Cerebellar nuclear complex (tissue), 1 donor: Measurements from ENCODE around the gene MRPL24.

ENCODE experiments used
- DNase-seq, 2 experiments: peaks; one replicate each; lab custom pipeline; 2025; lab: John Stamatoyannopoulos, UW

Gene MRPL24

DNA sequence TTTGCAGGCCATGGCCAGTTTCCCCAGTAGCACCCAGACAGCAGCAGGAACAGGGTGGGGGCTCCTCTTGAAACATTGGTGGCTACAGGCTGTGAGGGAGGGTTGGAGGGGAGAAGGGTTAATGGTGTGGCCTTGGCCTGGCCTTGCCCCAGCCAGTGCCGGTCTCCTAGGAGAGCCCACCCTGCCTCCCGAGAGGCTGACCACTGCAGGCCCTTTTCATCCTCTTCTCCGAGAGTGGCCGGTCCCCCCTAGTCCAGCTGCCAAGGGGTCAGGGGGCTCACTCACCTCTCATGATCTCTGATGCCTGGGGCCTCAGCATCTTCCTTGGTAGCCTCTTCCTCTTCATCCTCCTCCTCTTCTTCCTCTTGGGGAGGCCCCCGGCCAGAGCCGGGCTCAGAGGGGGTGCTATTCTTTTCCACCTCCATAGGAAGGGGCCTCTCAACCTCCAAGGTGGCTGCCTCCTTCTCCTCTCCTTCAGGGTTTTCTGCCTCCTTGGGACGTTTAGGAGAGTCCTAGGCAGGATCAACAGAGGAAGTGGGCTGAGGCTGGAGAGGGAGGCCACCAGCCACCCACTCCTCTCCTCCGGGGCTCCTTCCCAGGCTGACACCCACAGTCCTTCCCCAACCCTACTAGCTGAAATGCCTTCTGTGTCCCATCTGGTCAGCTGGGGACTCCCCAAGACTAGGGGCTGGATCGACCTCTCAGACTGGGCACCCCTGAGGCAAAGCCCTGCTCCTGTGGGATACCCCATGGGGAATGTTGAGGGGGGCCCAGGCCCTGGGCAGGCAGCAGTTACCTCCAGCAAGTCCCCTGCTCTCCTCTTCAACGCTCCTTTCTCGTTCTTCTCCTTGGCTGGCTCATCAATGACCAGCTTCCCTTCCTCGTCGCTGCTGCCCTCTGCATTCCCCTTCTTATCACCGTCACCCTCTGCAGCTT is 2.7 kb upstream of the MRPL24 start:
- DNase-seq = no peak

DNA sequence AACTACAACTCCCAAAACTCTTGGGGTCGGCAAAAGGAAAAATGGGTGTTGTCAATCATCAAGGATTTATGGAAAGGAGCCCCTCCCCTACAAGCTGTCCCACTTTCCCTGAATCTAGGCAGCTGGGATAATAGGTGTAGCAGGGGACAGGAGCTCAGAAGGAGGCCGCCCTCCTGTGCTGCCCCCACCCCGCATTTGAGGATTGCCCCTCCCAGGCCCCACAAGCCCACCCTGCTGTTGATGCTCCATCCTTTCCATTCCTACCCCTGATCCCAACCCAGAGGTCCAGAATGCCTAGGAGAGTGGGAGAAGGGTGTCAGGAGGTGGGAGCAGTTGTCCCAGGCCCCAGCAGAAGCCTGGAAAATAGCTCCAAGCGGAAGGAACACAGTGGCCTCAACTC is 1.9 kb upstream of the MRPL24 start:
- DNase-seq = no peak

DNA sequence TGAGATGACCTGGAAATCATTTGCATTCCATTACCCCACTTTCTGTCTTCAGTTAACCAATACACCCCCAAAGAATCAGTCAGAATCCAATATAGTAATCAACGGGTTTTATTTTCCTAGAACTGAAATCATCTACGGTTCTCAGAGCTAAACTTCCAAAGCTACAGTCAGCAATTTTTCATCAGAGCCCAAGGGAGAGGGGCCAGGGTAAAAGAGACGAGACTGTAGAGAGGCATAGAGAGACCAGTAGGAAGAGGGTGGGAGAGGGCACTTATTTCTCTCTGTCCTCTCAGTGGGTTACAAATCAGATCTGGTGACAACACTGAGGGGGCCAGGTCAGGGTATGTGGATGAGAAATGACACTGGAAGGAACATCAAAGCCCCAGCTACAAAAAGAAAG is 1.1 kb upstream of the MRPL24 start:
- no peak for DNase-seq

DNA sequence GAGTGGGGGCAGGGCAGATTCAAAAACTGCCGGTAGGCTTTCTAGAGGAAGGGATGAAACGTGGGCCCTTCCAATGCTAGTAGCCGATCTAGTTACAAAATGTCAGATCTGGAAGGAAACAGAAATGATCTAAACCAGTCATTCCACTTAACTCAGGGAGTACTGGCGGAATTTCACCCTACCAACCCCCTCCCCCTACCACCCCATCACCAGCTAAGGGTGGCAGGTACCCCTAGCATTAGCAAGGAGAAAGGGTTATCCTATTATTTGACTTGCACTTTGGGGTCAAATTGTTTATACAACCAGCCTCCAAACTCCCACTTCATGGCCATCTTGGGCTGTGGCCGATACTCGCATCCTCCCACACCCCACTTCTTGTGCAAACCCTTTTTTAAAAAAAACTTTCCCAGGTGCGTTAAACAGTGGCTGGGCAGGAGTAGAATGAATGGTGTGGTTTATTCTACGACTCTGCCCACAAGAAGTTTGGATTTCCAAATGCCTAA is 644 bp upstream of the MRPL24 start:
- DNase-seq = no peak

DNA sequence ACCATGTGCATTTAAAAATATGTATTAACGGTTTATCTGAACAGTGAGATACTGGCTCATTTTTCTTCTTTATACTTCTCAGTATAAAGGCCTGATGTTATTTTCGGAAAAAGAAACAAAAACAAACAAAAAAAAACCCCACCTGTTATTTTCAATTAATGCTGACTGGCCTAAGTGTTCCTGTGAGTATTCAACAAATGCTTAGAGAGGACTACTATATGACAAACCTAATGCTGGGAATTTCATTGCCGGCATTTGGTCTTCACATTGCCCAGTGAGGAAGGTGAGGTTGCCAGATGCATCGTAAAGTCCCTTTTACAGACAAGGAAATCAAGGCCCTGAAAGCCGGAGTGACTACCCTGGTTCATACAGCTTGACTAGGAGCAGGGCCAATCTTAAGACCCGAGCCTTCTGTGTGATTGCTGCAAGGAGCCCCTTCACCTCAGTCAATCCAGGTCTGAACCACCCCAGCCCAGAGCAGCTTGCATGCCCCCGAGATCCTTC is 599 bp downstream of the MRPL24 start:
- DNase-seq = no peak

DNA sequence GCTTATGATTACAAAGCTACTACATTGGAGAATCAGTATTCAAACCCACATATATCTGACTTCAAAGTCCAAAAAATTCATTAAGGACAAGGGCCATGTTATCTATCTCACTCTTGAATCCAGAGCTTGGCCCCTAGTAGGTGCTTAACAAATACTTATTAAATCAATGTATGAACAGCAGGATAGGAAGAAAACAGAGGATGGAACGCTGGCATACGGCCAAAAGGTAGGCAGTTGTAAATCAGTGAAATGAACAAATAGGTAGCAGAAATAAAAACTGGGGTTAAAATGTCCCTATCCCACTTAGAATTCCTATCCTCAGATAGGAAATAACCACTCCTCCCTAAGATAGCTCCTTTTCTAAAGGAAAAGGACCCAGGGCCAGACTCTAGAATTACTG is 2.0 kb downstream of the MRPL24 start:
- DNase-seq = no peak

DNA sequence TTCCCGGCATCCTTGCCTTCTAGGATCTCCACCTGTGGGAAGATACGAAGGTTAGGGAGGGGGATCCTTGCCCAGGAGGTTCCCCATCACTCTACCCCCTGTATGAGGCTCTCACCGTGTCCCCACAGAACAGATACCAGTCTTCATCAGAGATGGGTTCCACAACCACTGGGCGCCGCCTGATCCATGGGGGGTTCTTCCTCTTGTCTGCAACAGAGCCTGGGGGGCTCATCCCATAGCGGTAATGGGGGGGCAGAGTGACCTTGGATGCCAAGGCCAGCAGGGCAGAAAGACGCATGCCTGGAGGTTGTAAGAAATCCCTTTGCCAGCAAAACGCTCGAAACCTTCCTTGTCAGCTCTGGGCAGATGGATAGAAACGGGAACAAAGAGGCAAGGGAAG is 2.5 kb downstream of the MRPL24 start:
- no peak for DNase-seq

DNA sequence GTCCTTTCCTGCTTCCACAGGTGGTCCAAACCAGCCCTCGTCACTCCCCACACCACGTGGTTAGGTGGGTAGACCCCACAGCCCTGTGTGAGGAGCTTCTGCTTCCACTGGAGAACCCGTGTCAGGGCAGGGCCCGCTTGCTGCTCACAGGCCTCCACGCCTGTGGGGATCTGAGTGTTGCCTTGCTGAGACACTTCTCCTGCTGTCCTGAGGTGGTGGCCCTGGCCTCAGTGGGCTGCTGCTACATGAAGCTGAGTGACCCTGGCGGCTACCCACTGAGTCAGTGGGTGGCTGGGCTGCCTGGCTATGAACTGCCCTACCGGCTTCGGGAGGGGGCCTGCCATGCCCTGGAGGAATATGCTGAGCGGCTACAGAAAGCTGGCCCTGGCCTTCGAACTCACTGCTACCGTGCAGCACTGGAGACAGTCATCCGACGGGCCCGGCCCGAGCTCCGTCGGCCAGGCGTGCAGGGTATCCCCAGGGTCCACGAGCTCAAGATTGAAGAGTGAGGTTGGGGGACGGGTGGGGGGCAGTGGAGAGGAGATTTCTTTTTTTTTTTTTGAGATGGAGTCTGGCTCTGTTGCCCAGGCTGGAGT is 6.8 kb downstream of the MRPL24 start:
- no peak for DNase-seq

DNA sequence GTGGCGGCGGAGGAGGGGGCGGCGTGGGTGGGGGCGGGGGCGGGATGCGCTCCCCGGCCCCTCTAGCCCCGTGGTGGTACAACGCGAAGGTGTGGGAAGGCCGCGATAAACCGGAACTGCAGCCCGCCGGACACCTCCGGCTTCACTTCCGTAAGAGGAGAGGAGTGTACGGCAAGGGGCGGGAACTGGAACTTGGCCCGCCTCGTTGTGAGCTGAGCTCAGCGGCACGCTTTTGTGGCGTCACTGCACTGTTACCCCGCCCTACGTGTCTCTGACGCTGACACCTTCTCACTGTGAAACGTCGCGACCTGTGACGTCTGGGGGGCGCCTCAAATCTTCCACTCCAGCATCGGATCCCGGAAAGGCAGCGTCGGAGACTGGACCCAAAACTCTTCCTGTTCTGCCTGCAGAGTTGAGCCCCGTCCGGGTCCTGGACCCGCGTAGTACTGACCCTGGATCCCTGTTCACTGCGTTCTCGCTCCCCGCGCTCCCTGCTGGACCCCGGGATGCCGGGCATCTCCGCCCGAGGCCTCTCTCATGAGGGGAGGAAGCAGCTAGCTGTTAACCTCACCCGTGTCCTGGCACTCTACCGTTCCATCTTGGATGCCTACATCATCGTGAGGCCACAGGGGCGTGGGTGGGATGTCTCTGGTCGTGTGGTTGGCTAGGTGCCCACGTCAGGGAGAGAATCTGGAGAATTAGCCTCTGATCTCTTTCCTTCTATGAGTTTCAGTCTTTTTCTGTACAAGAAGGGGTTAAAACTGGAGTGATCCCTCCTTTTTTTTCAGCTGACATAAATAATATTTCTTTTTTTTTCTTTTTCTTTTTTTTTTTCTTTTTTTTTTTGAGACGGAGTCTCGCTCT is 12.1 kb downstream of the MRPL24 start, which contains the start of gene ISG20L2:
TSS of gene ISG20L2 (minus strand) at position 168 of the 864 bp plus-strand sequence. CDS start 1,114 bp downstream, outside the sequence.
- peak; percentile 82 to 89 for DNase-seq

DNA sequence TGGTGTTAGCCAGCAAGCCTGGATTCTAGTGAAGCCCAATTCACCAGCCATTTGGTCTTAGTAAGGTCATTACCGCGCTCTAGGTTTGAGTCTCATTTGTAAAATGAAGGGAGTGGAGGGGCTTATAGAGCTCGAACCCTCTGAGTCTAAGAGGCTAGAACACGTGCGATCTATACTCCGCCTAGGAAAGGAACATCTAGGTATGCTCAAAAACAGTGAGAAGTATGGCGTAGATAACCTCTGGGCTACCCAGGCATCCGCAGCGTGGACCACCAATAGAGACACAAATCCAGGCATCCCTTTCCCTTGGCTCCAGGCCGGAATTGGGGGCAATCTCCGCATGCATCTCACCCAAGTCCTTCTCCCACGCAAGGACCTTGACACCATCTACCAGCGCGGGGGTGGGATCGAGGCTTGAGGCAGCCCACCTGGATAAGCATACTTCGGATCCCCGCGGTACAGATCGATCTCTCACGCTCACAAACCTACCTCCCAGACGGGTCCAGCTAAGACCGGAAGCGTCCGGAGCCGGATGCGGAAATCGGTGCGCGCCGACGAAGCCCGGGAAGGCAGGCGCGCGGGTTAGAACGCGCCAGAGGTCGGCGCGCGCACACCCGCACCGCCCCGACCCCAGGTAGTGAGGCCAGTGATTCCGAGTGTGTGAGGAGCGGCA is 12.8 kb downstream of the MRPL24 start, which contains the start of gene METTL25B:
TSS of gene METTL25B (plus strand) at position 544 of the 673 bp plus-strand sequence. CDS start 636 bp downstream, outside the sequence.
- DNase-seq = peak in 1 of 2 experiments; percentile 77

DNA sequence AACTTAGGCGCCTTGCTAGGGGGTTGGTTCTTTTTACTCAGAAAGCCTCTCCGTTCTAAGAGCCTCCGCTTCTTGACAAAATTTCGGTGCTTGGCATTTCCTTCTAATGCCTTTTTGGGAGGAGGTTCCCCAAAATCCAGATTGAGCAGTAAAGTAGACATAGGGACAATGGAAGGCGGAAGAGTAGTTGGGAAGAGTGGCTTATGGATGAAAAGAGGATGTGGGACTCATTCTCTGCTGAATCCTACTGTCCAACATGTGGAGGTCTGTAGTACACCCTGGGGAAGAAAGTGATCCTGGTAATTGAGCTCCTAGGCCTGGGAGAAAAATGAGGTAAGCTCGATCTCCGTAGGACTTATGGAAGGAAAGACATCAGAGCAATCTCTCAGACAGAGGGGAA is 13.4 kb downstream of the MRPL24 start:
- DNase-seq = no peak

DNA sequence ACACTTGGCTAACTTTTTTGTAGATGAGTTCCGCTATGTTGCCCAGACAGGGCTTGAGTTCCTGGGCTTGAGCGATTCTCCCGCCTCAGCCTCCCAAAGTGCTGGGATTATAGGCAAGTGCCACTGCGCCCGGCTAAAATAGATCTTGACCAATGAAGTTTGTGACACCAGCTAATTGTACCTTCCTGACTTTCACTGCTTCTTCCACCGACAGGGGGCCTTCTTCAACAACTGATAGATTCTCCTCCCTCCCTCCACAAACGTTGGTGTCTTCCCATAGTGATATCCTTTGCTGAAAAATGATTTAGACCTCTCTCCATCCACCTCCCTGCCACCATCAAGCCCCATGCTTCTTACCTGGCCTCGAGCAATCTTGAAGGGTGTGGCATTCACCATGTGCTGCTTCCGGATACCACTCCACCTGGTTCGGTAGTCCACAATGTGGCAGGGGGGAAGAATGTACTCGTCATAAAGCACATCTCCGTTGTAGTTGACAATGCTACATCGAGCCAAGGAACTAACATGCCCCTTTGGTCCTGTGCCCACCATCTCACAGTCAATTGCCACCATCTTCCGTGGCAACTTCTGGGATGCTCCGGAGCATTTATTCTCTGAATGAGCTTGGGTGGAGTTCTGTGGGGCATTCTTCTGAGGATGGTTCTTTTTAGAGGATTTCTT is 14.2 kb downstream of the MRPL24 start:
- DNase-seq = no peak

DNA sequence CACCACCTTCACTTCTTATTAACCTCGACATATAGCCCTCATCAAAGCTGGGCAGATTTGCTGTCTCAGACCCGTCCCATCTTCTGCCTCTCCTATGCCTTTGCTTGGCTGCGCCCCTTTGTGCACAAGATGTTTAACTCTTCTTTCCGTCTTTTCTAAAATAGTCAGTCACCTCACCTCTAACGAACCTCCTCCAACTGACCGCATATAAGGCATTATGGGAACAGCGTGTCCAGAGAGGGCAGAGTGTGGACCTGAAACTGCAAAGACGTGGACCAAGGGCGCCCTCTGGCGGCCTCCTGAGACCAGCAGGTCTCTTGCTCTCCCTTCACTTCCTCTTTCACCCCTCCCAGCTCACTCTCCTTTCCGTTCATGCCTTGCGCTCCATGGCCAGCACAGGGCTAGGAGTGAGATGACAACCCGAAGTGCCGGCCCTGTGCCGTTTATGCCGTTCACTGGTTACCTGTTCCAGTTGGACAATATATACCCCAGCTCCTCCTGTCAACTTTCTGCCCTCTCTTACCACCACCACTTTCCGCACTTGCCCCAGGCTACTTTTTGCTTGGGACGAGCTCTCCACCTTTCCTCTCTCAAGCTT is 15.1 kb downstream of the MRPL24 start:
- DNase-seq = peak; percentile 22 to 66

DNA sequence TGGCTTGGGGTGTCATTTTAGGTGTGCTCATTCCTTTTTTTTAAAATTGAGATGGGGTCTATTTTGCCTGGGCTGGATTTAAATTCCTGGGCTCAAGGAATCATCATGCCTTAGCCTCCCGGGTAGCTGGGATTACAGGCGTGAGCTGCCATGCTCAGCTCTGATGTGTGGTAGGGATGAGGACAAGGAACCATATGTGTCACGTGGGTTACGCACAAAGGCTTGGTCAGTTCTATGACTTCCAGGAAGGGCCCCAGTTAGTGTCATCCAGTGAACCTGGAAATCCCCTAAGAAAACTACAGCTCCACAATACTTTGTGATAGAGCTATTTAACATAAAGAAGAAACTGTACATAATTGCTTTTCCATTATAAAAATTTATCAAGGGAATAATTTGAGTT is 19.4 kb downstream of the MRPL24 start:
- no peak for DNase-seq

DNA sequence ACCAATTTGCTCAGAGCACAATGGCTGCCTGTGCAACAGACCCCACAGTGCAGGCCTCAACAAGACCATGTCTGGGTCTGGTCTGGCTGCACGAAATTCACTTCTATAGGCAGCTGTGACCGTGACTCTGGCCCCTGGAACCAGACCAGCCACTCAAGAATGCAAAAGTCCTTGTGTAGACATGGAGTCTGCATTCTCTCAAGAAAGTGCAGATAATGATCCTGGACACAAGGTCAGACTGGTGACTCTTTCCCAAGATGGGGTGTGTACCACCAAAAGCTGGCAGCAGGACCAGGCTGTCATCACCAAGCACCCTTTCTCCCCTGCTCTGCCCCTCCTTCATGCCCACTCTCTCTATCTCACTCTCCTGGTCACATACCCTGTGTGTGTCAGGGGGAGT is 19.8 kb downstream of the MRPL24 start:
- DNase-seq = no peak

DNA sequence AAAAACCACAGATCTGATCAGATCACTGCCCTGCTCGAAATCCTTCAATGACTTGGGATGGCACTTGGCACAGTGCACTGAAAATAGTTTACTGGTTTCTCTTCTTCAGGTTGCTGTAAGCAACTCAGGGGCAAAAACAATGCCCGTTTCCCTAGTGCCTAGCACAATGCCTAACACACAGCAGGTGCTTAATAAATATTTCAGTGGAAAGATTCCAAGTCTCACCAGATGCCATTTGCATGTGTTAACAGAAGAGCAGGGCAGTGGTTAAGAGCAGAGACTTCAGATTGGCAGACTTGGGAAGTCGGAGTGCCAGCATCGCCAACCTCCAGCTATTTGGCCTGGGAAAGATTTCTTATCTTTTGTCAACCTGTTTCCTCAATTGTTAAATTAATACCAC is 23.5 kb downstream of the MRPL24 start:
- no peak for DNase-seq

DNA sequence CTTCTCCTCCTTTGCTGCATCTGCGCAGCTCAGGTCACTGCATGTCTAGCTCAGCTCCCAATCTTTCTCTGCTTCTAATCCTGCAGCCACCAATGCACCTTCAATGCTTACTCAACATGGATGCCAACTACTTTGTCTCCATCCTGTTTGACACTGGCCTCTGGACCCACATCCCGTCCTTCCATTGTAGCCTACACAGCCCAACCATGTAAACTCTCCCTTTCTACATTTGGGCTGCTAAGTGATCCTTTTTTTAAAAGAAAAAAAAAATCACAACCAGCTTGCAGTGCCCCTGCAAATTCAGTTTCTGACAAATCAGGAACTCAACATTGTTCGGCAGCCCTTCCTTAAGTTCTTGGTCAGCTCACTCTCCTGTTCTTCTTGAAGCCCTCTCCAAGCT is 26.1 kb downstream of the MRPL24 start:
- no peak for DNase-seq

DNA sequence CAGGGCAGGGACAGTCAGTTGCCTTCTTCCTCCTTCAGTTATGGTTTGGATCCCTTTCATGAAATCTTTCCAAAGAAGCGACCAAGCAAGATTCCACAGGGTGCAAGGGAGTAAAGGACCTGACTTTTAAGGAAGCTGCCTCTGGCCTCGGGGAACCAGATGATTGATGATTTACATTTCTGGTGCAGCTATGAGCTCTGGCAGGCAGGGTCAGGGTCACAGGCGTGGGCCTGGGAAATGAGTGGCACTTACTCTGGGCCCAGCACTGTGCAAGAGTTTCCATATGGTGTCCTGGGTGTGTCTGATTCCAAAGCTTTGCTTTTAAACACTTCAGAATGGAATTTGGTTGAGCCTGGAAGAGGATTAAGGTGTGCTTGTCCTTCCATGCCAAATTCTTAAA is 28.3 kb downstream of the MRPL24 start:
- DNase-seq = no peak

DNA sequence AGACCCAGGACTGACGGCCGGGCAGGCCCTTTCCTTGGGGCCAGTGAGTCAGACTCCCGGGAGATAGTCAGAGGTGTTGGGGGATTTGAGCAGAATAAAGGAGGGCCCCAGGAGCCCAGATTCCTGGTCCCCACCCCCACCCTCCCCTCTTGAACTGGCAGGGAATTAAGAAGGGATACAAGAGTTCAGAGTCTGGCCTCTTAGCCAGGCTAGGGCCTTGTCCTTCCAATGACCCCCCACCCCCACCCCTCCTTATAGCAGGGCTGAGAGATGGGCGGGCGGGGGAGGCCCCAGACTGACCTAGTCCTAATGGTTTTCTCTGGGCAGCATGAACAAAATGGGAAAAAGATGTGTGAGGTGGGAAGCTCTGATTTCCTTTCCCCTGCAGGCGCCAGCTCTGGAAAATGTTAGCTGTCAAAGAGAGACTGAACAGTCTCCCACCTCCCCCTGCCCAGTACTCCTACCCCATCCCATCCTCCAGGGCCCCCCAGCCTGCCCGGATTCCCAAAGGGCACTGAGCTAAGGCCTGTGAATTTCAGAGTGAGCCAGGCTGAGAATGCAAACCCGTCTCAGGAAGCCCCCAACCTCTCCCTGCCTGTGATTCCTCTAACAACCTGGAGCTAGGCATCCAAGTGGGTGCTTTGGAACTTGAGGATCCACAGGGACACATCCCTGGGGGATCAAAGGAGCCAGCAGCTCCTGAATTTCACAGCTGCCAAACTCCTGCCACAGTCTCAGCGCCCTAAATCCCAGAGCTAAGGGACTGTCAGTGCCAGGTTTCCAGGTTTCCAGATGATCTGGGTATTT is 29.7 kb downstream of the MRPL24 start:
- DNase-seq = no peak
